Epithelial cell of esophagus (primary cell): ENCODE measurements around the gene UBE2A.

Experiments
- DNase-seq: peaks from one replicate; pipeline ENCODE4 v3.0.0; 2010; ENCODE audit warnings: low read depth
- H3K4me3 ChIP-seq: 2 replicates; pipeline ENCODE4 v1.5.1; 2011; ENCODE audit warnings: mild to moderate bottlenecking, low read length, control low read depth
- TF ChIP-seq, protein P1 (sequence below): IDR thresholded peaks from 2 replicates; pipeline ENCODE4 v1.5.1; 2011; ENCODE audit warnings: low read depth, mild to moderate bottlenecking, low read length, control low read depth, inconsistent platforms; ENCODE audit not compliant: insufficient read depth; ENCODE audit errors: missing control alignments

The UBE2A gene

DNA sequence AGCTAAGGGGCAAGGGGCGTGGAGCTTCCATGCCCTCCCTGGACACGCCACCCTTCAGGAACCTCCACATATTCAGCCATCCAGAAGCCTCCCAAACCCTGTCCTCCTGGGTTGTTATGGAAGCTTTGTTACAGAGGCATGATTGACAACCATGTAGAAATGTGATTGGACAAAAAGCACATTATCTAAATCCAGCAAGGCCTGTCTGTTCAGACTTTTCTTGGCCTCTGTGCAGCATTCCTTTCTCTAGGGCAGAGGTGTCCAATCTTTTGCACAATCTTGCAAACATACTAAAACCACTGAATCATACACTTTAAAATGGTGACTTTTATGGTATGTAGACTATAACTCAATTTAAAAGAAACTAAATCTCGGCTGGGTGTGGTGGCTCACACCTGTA is 21.9 kb upstream of the UBE2A start:
- H3K4me3 ChIP-seq: no peak overlapping the region
- DNase-seq: peak; percentile 66
- TF ChIP-seq, protein P1, sequence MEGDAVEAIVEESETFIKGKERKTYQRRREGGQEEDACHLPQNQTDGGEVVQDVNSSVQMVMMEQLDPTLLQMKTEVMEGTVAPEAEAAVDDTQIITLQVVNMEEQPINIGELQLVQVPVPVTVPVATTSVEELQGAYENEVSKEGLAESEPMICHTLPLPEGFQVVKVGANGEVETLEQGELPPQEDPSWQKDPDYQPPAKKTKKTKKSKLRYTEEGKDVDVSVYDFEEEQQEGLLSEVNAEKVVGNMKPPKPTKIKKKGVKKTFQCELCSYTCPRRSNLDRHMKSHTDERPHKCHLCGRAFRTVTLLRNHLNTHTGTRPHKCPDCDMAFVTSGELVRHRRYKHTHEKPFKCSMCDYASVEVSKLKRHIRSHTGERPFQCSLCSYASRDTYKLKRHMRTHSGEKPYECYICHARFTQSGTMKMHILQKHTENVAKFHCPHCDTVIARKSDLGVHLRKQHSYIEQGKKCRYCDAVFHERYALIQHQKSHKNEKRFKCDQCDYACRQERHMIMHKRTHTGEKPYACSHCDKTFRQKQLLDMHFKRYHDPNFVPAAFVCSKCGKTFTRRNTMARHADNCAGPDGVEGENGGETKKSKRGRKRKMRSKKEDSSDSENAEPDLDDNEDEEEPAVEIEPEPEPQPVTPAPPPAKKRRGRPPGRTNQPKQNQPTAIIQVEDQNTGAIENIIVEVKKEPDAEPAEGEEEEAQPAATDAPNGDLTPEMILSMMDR: no peak

GRCh38 chrX:119565107-119565663 is 9.2 kb upstream of the UBE2A start, which contains the start of gene STEEP1:
Gene STEEP1, minus strand, starts transcription at chrX:119565409. Its CDS starts 54 bp downstream, at chrX:119565355.
- TF ChIP-seq, protein P1: no peak

DNA sequence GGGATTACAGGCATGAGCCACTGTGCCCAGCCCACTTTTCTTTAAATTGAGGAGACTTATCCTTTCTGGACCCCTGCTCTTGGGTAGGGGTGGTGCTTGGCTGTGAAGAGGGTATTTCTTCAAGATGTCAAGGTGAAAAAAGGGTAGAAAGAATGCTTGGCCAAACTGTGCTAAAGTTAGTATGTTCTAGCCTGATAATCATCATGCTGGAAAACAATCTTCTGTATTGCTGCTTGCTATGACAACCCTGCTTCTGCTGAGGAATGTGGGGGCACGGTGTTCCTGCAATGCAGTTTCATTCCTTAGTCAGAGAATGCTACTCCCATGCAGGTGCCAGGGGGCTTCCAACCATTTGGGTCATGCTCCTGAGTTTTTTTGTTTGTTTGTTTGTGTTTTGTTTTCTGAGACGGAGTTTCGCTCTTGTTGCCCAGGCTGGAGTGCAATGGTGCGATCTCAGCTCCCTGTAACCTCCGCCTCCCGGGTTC is 4.0 kb upstream of the UBE2A start:
- H3K4me3 ChIP-seq: no peak overlapping the region
- no peak for DNase-seq
- TF ChIP-seq, protein P1: no peak

More at GRCh38 chrX:119565107-119565663, 9.2 kb upstream of the UBE2A start, which contains the start of gene STEEP1:
- peak; percentile 91 for DNase-seq
- H3K4me3 ChIP-seq: peak within 1 kb of the TSS; percentile 71

DNA sequence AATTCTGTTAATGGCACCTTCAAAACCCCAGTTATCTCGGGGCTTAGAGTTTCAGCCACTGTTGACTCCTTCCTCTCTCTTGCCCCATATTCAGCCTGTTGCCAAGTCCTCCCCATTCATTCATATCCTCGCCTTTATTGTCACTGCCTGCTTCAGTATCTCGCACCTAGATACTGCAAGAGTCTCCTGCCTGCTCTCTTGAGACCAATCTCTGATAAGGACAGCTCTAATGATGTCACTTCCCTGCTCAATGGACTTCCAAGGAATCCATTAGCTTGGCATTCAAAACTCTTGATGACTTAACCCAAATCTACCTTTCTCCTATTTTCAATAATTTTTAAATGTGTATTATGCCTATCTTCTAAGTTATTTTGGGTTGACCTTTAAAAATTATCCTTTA is 1.1 kb upstream of the UBE2A start:
- TF ChIP-seq, protein P1: no peak
- DNase-seq: no peak
- H3K4me3 ChIP-seq: peak overlapping the region; percentile 67

- peak overlapping the region; percentile 67 for H3K4me3 ChIP-seq
- peak; percentile 42 for DNase-seq
- TF ChIP-seq, protein P1: no peak
Measured at GRCh38 chrX:119573840-119574393, 446 bp upstream of the UBE2A start.

DNA sequence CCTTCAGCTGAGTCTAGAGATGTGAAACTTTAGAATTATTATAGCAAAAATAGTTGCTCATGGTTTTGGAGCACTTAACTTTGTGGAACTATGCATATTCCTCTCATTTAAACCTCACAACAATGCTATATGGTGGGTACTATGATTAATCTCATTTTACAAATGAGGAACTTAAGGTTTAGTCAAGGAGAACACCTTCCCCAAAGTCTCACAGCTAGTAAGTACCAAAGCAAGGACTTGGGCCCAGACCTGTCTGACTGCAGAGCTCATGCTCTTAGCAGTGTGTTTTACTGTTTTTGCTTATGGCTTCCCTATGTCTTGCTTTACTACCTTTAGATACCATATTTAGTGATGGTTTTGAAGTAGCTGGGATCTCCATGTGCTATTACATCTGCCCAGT is 5.1 kb downstream of the UBE2A start:
- TF ChIP-seq, protein P1: no peak
- no peak for DNase-seq
- no peak overlapping the region for H3K4me3 ChIP-seq

GRCh38 chrX:119583431-119584059 is 9.2 kb downstream of the UBE2A start:
- no peak for DNase-seq
- TF ChIP-seq, protein P1: no peak
- no peak overlapping the region for H3K4me3 ChIP-seq
